ENCODE results near the gene UBE2O.

The UBE2O gene

DNA sequence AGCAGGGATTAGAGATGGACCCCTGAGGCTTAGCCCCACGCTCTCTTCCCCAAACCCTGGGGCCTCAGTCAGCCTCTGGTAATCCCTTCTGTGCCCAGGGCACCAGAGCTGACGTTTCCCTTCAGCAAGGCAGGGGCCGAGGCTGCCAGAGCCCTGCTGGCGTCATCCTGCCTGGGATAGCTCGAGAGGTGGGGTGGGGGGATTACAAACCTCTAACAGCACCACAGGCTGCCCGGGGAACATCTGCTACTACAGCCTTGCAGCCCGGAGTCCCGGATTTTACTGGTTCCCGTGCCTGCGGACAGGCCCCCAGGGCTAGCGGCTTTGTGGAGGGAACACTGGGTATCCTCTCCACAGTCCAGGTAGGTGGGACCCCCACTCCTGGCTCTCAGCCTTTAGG is 14.4 kb upstream of the UBE2O start, which contains the start of gene AANAT:
Gene AANAT (plus strand): TSS at position 238 of the 400 bp plus-strand sequence. CDS start 1,144 bp downstream, outside the sequence.
- DNase-seq (ENCODE audit: low read depth), result no peak

DNA sequence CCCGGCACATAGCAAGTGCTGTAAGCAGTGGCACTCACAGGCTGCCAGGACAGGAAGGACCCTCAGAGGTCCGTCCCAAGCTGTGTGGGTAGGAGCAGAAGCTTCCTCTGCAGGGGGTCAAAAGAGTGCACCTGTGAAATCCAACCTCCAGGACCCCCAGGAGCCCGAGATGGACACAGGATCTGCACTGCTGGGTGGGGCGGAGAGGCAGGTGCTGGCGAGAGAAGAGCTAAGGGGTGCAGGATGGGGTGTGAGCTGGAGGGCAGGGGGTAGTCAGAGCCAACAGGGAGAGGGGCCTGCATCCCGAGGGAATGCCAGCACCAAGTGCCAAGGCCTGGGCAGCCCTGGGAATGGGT is 13.8 kb upstream of the UBE2O start:
- no peak for DNase-seq (ENCODE audit: low read depth)

DNA sequence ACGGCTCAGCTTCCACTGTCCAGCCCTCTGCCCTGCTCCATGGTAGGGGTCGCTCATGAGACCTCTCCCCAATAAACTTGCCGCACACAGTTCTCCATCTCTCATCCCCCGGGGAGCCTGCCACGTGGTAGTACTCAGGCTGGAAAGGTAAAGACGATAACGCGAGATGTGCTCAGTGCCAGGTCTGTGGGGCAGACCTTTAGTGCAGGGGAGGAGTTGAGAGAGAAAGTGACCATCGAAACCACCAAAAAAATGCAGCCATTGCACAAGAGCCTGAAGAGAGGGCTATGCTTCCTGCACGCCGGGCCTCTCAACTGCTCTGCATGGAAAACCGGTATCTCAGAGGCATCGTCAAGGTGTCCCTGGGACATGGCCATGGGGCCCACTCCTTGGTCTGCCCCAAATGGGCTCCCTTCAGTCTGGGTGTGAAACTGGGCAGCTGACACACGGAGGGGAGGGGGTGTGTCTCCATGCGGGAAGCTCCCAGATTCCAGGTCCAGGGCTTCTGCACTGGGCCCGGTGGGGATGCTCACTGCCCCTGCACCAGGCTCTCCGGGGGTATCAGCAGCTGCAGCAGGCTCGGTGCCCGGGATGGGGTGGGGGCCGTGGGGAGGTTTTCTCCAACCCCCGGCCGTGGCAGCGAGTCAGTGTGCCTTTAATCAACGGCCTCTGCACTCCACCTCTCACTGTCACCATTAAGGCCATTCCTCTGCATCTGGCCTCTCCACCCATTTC is 9.8 kb upstream of the UBE2O start:
- DNase-seq (ENCODE audit: low read depth), result no peak

GRCh38 chr17:76461765-76462555 is 9.0 kb upstream of the UBE2O start:
- DNase-seq (ENCODE audit: low read depth), result no peak

GRCh38 chr17:76459674-76460073 is 6.7 kb upstream of the UBE2O start:
- no peak for DNase-seq (ENCODE audit: low read depth)

DNA sequence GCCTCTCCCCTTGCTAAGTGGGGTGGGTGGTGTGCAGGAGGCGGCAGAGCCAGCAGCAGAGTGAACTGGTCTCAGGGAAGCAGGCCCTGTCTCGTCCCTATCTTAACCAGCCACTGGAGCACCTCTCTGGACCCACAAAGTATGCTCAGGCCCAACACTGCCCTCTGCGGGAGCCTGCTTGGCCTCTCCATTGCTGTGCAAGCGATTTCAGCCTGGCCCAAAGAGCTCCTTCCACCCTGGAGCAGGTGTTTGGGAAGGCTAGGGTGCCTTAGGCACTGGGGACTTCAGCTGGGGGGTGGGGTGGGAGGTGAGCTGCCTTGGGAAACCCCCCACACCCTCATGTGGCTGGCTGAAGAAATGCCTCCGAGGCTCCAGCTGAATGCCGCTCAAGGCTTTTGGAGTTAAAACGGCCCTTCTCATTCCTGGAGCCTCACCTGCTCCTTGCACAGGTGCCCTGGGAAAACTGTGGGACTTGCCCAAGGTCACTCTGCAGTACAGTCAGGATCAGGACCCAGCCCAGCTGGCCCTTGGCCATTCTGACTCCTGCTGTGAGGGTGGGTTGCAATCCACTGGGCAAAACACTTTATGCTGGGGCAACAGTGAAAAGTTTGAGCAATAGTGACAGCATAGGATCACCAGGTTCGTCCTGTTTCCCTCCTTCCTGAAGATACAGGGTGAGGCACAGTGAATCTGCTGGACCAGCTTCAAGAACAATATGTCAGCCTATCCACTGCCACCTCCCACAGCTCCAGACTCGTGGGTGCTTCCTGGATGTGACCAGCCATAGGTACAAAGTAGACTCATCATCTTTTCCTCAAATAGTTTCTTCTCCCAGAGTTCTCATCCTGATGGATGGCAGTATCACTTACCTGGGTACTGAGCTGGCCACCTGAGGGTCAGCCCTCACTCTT is 5.9 kb upstream of the UBE2O start:
- peak; percentile 70 for DNase-seq (ENCODE audit: low read depth)

- DNase-seq (ENCODE audit: low read depth), result no peak
These were observed 435 bp upstream of the UBE2O start for GRCh38 chr17:76453431-76453743.

- DNase-seq (ENCODE audit: low read depth), result no peak
These were observed 759 bp downstream of the UBE2O start for GRCh38 chr17:76452127-76452659.

DNA sequence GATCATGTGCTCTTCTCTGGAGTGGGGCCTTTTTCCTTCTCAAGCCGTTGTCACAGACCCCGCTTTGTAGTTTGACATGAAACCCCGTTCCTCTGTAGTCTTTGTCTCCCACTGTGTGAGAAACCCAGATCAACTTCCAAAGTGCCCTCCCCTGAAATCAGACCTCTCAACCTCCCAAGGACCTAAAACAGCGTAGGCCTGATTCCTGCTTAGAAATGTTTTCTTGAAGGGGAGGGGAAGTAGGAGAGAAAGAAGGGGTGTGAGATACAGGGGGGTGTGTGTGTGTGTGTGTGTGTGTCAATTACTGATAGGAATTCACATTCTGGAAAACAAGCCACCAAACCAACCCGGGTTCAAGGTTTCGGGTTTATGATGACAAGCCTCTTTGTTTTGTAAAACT is 1.4 kb downstream of the UBE2O start:
- DNase-seq (ENCODE audit: low read depth), result no peak

- no peak for DNase-seq (ENCODE audit: low read depth)
These were observed 3.8 kb downstream of the UBE2O start for GRCh38 chr17:76449126-76449525.

DNA sequence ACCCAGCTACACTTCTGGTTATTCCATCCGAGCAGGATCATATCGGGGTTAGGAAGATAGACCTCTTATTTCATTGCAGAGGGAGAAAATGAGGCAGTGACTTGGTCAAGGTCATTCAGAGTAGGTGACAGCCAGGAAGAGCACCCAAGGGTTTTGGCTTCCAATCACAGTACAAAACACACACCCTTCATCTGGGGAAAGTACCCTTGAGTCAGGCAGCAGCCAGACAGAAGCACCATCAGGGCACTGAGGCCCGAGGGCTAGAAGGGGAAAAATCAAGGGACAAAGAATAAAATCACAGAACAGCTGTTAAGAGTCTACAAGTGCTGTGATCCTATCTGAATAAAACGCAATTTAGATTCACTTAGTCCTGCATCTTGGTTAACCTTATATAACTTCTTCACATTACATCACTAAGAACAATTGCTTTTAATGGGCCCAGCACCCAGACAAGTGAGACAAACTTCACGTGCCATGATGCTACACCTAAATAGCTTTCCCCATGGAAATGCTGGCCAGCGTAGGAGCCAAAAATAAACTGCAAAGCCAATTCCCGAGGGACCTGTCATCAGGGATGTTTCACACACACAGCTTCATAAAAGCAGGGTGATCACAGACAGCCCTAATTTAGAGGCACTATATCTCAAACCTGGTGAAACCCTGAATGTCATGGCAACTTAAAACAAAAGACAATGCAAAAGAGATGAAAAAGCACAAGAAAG is 4.9 kb downstream of the UBE2O start:
- no peak for DNase-seq (ENCODE audit: low read depth)

GRCh38 chr17:76446449-76447231 is 6.3 kb downstream of the UBE2O start:
- DNase-seq (ENCODE audit: low read depth), result peak; percentile 91

GRCh38 chr17:76445697-76446448 is 7.1 kb downstream of the UBE2O start:
- DNase-seq (ENCODE audit: low read depth), result no peak

DNA sequence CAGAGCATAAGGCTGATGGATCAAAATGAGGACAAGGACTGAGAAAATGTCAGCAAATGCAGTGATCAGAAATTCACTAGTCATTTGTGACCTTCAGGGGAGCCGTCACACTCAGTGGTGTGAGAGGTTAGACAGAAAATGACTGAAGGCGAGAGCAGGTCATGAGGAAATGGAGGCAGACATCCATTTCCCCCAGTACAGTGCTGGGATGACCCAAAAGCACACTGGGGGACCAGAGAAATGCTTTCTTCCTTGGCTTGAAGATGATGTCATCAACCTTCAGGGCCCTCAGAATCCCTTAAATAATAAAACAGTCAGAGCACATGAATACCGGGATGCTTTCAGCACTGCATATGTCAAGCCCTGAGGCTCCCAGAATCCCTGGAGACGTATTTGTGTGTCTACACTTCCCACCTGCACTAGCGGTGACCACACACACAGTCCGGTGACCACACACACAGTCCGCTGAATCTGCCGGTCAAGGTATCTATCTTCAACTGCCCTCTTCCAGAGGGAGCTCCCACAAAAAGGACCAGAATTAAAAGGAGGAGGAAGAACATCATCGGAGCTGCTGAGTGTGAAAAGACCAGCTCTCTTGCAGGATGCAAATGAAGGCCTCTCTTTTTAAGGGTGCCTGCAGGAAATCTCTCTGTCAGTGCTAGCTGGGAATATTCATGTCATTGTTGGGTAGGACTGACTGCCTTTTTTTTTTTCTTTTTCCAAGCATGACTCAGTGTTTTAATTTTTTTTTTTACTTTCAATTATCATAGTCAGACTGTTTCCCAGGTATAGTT is 8.2 kb downstream of the UBE2O start:
- no peak for DNase-seq (ENCODE audit: low read depth)

- no peak for DNase-seq (ENCODE audit: low read depth)
These were observed 10.3 kb downstream of the UBE2O start for GRCh38 chr17:76442341-76443338.

DNA sequence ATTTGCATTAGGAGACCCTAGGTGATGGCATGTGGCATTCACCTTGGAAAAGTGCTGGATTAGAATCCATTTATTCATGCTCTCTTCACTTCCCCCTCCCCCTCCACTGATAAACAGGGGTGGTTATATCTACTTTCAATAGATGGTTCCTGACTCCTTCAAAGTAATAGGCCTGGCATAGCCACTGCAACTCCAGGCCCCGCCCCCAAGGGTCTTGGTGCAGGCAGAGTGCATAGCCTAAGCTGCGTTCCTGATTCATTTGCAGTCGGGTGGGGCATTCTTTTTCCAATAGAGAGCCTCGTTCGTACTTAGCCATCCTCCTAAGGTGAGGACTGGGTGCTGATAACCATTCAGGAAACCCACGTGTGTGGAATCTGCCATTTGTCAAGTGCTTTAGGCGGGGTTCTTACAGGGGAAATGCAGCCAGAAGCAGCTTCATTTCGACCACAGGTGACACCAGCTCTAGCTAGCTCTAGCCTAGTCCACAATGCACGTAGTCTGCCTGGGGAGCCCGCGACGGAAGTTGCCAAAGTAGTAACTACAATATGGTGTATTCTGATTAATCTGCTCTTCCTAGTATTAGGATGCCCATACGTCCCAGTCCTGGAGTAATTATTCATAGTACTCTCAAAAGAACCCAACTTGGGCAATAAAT is 11.1 kb downstream of the UBE2O start:
- no peak for DNase-seq (ENCODE audit: low read depth)

- no peak for DNase-seq (ENCODE audit: low read depth)
These were observed 12.1 kb downstream of the UBE2O start for GRCh38 chr17:76440751-76441362.

All from iris pigment epithelial cell (primary cell).